Tibial nerve (tissue), 3 donors: ENCODE results near the gene DPY19L1.

Source experiments
- EP300 ChIP-seq, 2 donors: sonication (generic); formaldehyde crosslinking; IDR thresholded peaks; one replicate each; pipeline ENCODE4 v1.6.1; 2017; ENCODE audit warnings: antibody characterized with exemption in 2 of 2, mild to moderate bottlenecking in 1 of 2
- POLR2A ChIP-seq, 2 donors: fragments of 450-650 bp; IDR thresholded peaks; one replicate each; pipeline ENCODE4 v1.6.1; 2017; ENCODE audit warnings: antibody characterized with exemption in 2 of 2, mild to moderate bottlenecking in 2 of 2, moderate library complexity in 2 of 2

DNA sequence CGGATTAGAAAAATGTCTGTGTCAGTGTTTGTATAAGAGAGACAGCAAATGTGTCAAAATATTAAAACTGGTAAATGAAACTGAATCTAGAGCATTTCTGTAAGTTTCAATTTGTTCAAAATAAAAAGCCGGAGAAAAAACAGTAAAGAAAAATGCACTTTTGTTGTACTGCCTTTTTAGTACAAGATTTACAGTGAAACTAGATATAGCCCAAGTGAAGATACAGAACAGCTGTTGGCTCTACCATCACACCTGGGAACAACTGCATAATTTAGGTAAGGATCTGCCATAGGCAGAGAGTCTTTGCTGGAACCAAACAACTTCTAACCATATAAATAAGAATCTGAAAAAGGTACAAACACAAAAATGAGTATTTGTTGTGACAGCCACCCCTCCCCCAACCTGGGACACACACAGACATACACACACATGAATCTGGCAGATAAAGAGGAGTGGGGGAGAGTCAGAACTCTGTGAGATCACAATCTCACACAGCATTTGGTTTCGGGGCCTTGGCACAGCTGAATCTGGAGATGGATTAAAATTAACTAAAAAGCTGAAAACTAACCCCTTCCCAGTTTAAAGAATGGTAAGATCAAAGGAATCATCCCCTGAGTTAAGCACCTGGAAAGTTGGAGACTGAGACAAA, 54.8 kb downstream of the DPY19L1 start:
- TF ChIP-seq EP300 (IDR thresholded peaks at IDR 0.05), result no peak
- TF ChIP-seq POLR2A (IDR thresholded peaks at IDR 0.05), result no peak
